ENCODE data around the gene PROZ. TPM values are rescaled to one million over a fixed set of nuclear protein-coding genes. Genes with fewer than 3 reads are reported as not detected.

PROZ gene
- total RNA-seq, 2 experiments from 2014 or later: not detected

- no peak overlapping the region for H3K4me2 ChIP-seq (ENCODE audit: low read length)
- no peaks in the 10 kb centered on the region for H4K20me1 ChIP-seq (ENCODE audit: insufficient read depth, low read length)
- BruUV-seq (replicated peaks): no TSS peak
- H3K36me3 ChIP-seq (ENCODE audit: insufficient read depth, low read length): no peaks in the 10 kb centered on the region
- TF ChIP-seq EZH2phosphoT487 (IDR thresholded peaks at IDR 0.05; ENCODE audit: borderline replicate concordance, low read depth, low read length) (no peak), CTCF (conservative IDR thresholded peaks at IDR 0.05; ENCODE audit: low read length) (no peak)
- ChIA-PET CTCF (ENCODE audit: unreplicated experiment) (interaction anchor here (0.6 kb wide), 1 partner anchor 209 kb away, joined by 3 read pairs; no protein-coding TSS in a partner anchor), POLR2A (no interaction called here)
- H3K4me1 ChIP-seq (ENCODE audit: insufficient read depth, low read length, poor library complexity, severe bottlenecking): no peaks in the 10 kb centered on the region
- DNase-seq (ENCODE audit: low spot score): no peak
- intact Hi-C loops (cut with micrococcal nuclease; ENCODE audit: unreplicated experiment): no loop called here
- no peak overlapping the region for H2AFZ ChIP-seq (ENCODE audit: low read length)
- H3K9me2 ChIP-seq (ENCODE audit: insufficient read depth, low read length): no peaks in the 10 kb centered on the region
- no peak overlapping the region for H3K4me3 ChIP-seq (ENCODE audit: low read depth, low read length, poor library complexity, severe bottlenecking)
- H3K27ac ChIP-seq (ENCODE audit: low read depth, low read length, poor library complexity, severe bottlenecking): no peak overlapping the region
- H3K9me3 ChIP-seq (ENCODE audit: low read length): no peaks in the 10 kb centered on the region
- no peaks in the 10 kb centered on the region for H3K79me2 ChIP-seq (ENCODE audit: insufficient read depth, low read depth, low read length)
Measured at GRCh38 chr13:113140677-113141600, 17.5 kb upstream of the PROZ start.

- ChIA-PET POLR2A (no interaction called here), CTCF (ENCODE audit: unreplicated experiment) (no interaction called here)
- TF ChIP-seq CTCF (conservative IDR thresholded peaks at IDR 0.05; ENCODE audit: low read length) (no peak), EZH2phosphoT487 (IDR thresholded peaks at IDR 0.05; ENCODE audit: borderline replicate concordance, low read depth, low read length) (no peak)
- no TSS peak for BruUV-seq (replicated peaks)
- no peaks in the 10 kb centered on the region for H3K9me3 ChIP-seq (ENCODE audit: low read length)
- H3K27ac ChIP-seq (ENCODE audit: low read depth, low read length, poor library complexity, severe bottlenecking): no peak overlapping the region
- H3K9me2 ChIP-seq (ENCODE audit: insufficient read depth, low read length): no peaks in the 10 kb centered on the region
- no peaks in the 10 kb centered on the region for H3K79me2 ChIP-seq (ENCODE audit: insufficient read depth, low read depth, low read length)
- H2AFZ ChIP-seq (ENCODE audit: low read length): no peak overlapping the region
- no peaks in the 10 kb centered on the region for H3K4me1 ChIP-seq (ENCODE audit: insufficient read depth, low read length, poor library complexity, severe bottlenecking)
- H3K4me3 ChIP-seq (ENCODE audit: low read depth, low read length, poor library complexity, severe bottlenecking): no peak overlapping the region
- no peak for DNase-seq (ENCODE audit: low spot score)
- no peak overlapping the region for H3K4me2 ChIP-seq (ENCODE audit: low read length)
- no peaks in the 10 kb centered on the region for H3K36me3 ChIP-seq (ENCODE audit: insufficient read depth, low read length)
- intact Hi-C loops (cut with micrococcal nuclease; ENCODE audit: unreplicated experiment): no loop called here
- no peaks in the 10 kb centered on the region for H4K20me1 ChIP-seq (ENCODE audit: insufficient read depth, low read length)
Measured at GRCh38 chr13:113141601-113141970, 16.9 kb upstream of the PROZ start.

GRCh38 chr13:113142876-113143275 lies 15.6 kb upstream of the PROZ start:
- H3K4me1 ChIP-seq (ENCODE audit: insufficient read depth, low read length, poor library complexity, severe bottlenecking): no peaks in the 10 kb centered on the region
- TF ChIP-seq CTCF (conservative IDR thresholded peaks at IDR 0.05; ENCODE audit: low read length): no peak
- no peak for TF ChIP-seq EZH2phosphoT487 (IDR thresholded peaks at IDR 0.05; ENCODE audit: borderline replicate concordance, low read depth, low read length)
- H4K20me1 ChIP-seq (ENCODE audit: insufficient read depth, low read length): no peaks in the 10 kb centered on the region
- BruUV-seq (replicated peaks): no TSS peak
- no peaks in the 10 kb centered on the region for H3K36me3 ChIP-seq (ENCODE audit: insufficient read depth, low read length)
- H3K9me2 ChIP-seq (ENCODE audit: insufficient read depth, low read length): no peaks in the 10 kb centered on the region
- H3K9me3 ChIP-seq (ENCODE audit: low read length): no peaks in the 10 kb centered on the region
- DNase-seq (ENCODE audit: low spot score): no peak
- H3K27ac ChIP-seq (ENCODE audit: low read depth, low read length, poor library complexity, severe bottlenecking): no peak overlapping the region
- H3K79me2 ChIP-seq (ENCODE audit: insufficient read depth, low read depth, low read length): no peaks in the 10 kb centered on the region
- no peak overlapping the region for H3K4me3 ChIP-seq (ENCODE audit: low read depth, low read length, poor library complexity, severe bottlenecking)
- no peak overlapping the region for H3K4me2 ChIP-seq (ENCODE audit: low read length)
- ChIA-PET POLR2A (no interaction called here), CTCF (ENCODE audit: unreplicated experiment) (no interaction called here)
- no peak overlapping the region for H2AFZ ChIP-seq (ENCODE audit: low read length)
- intact Hi-C loops (cut with micrococcal nuclease; ENCODE audit: unreplicated experiment): no loop called here
